Suprapubic skin (tissue), 4 donors: ENCODE data around the gene STXBP5L. TPM values are rescaled to one million over a fixed set of nuclear protein-coding genes. Genes with fewer than 3 reads are reported as not detected.
A peak's percentile ranks its signal among the peaks of the same experiment; 100 is the strongest.
"Not testable (repeated sequence)": the region's sequence is repeated elsewhere in the genome, so short reads cannot be mapped to it uniquely, and the experiment has no call there.

Source experiments
- DNase-seq, 2 donors: peaks; one replicate each; pipeline ENCODE4 v3.0.0-alpha.2; 2019; ENCODE audit warnings: low spot score in 2 of 2
- H3K27ac ChIP-seq: fragments of 200-600 bp; sonication (generic); one replicate; pipeline ENCODE4 v1.5.1; 2019
- H3K27me3 ChIP-seq: fragments of 200-600 bp; sonication (generic); one replicate; pipeline ENCODE4 v1.5.1; 2019
- H3K36me3 ChIP-seq: fragments of 200-600 bp; sonication (generic); one replicate; pipeline ENCODE4 v1.5.1; 2019
- H3K4me1 ChIP-seq: fragments of 200-600 bp; sonication (generic); one replicate; pipeline ENCODE4 v1.5.1; 2019
- H3K4me3 ChIP-seq: fragments of 200-600 bp; sonication (generic); one replicate; pipeline ENCODE4 v1.5.1; 2019; ENCODE audit warnings: mild to moderate bottlenecking
- H3K9me3 ChIP-seq: fragments of 200-600 bp; sonication (generic); one replicate; pipeline ENCODE4 v1.5.1; 2019
- EP300 ChIP-seq: sonication (generic); formaldehyde crosslinking; IDR thresholded peaks from one replicate; pipeline ENCODE4 v1.6.1; 2017; ENCODE audit warnings: antibody characterized with exemption
- POLR2A ChIP-seq, 2 donors: fragments of 450-650 bp; IDR thresholded peaks; one replicate each; pipeline ENCODE4 v1.6.1; 2017; ENCODE audit warnings: antibody characterized with exemption in 2 of 2, mild to moderate bottlenecking in 2 of 2, moderate library complexity in 2 of 2
- POLR2AphosphoS5 ChIP-seq, 3 donors: sonication (generic); formaldehyde crosslinking; IDR thresholded peaks; one replicate each; pipeline ENCODE4 v1.6.1; 2017; ENCODE audit warnings: antibody characterized with exemption in 3 of 3
- WGBS: methylation state at CpG from one replicate; pipeline ENCODE4 v1.1.5; 2018; 5-methylcytosine and 5-hydroxymethylcytosine counted together
- total RNA-seq, 4 donors: library from RNA; depleted of rRNA; stranded (reverse); fragments of >200 nt; gene quantifications; one replicate each; pipeline ENCODE4 v1.1.0, GENCODE V29; 2016
- TF ChIP-seq, protein P1 (sequence below), 2 donors: fragments of 200-600 bp in 1 of 2; fragments of 450-650 bp in 1 of 2; sonication (generic) in 1 of 2; IDR thresholded peaks; one replicate each; pipeline ENCODE4 v1.5.1; 2016 to 2019; ENCODE audit warnings: antibody characterized with exemption in 2 of 2, mild to moderate bottlenecking in 1 of 2, moderate library complexity in 1 of 2

The STXBP5L gene
- total RNA-seq, 4 donors from 2014 or later = 0.08 to 0.32 (median 0.15) TPM; not detected in 1

DNA sequence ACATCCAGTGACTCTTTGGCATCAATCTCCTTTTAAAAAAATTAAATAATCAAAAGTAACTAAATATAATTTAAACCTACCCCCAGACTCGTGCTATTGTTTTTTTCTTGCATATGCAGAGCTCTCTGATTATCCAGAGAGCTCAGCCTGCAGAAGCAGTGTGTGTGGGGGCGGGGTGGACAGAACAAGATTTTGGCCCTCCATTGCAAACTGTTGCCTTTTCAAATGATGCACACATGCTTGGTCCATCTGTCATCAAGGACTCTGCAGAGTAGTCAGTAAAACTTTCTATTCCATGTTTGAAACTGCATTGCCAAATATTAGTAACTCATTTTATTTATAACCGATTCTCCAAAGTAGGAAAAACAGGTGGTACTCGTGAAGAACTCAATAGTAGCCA is 28.6 kb upstream of the STXBP5L start:
- TF ChIP-seq, protein P1, sequence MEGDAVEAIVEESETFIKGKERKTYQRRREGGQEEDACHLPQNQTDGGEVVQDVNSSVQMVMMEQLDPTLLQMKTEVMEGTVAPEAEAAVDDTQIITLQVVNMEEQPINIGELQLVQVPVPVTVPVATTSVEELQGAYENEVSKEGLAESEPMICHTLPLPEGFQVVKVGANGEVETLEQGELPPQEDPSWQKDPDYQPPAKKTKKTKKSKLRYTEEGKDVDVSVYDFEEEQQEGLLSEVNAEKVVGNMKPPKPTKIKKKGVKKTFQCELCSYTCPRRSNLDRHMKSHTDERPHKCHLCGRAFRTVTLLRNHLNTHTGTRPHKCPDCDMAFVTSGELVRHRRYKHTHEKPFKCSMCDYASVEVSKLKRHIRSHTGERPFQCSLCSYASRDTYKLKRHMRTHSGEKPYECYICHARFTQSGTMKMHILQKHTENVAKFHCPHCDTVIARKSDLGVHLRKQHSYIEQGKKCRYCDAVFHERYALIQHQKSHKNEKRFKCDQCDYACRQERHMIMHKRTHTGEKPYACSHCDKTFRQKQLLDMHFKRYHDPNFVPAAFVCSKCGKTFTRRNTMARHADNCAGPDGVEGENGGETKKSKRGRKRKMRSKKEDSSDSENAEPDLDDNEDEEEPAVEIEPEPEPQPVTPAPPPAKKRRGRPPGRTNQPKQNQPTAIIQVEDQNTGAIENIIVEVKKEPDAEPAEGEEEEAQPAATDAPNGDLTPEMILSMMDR (IDR thresholded peaks at IDR 0.05) = no peak
- TF ChIP-seq POLR2A (IDR thresholded peaks at IDR 0.05) = no peak
- no peak for TF ChIP-seq EP300
- TF ChIP-seq POLR2AphosphoS5 (IDR thresholded peaks at IDR 0.05) = no peak
- WGBS = 68% methylated on average over 4 of the region's 4 CpGs
- Histone ChIP-seq H3K27ac (no peak overlapping the region), H3K4me3 (no peak overlapping the region), H3K9me3 (no peaks in the 10 kb centered on the region), H3K4me1 (no peaks in the 10 kb centered on the region), H3K36me3 (no peaks in the 10 kb centered on the region), H3K27me3 (no peaks in the 10 kb centered on the region)
- DNase-seq = no peak

DNA sequence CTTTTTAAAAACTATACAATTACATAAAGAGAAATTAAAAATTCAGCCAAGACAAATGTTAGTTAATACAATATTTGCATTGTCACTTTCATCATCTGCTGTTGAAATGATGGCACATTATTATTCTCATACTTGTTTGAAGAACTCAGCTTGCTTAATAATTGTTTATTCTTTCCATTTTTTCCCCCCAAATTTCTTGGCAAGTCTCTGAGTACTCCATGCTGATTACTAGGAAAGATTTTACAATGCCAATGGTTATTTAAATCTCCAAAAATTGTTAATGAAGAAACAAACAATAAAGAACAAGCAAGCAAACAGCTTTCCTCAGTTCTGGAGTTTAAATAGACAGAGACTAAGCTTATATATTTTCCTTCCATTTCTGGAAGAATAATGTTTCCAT is 15.1 kb upstream of the STXBP5L start:
- no peaks in the 10 kb centered on the region for H3K36me3 ChIP-seq
- H3K27me3 ChIP-seq = no peaks in the 10 kb centered on the region
- no peaks in the 10 kb centered on the region for H3K4me1 ChIP-seq
- no peaks in the 10 kb centered on the region for H3K9me3 ChIP-seq
- H3K4me3 ChIP-seq = no peak overlapping the region
- DNase-seq = no peak
- H3K27ac ChIP-seq = no peak overlapping the region
- TF ChIP-seq POLR2A (IDR thresholded peaks at IDR 0.05) = no peak
- TF ChIP-seq, protein P1 (IDR thresholded peaks at IDR 0.05) = no peak
- no peak for TF ChIP-seq POLR2AphosphoS5 (IDR thresholded peaks at IDR 0.05)
- TF ChIP-seq EP300 = no peak

DNA sequence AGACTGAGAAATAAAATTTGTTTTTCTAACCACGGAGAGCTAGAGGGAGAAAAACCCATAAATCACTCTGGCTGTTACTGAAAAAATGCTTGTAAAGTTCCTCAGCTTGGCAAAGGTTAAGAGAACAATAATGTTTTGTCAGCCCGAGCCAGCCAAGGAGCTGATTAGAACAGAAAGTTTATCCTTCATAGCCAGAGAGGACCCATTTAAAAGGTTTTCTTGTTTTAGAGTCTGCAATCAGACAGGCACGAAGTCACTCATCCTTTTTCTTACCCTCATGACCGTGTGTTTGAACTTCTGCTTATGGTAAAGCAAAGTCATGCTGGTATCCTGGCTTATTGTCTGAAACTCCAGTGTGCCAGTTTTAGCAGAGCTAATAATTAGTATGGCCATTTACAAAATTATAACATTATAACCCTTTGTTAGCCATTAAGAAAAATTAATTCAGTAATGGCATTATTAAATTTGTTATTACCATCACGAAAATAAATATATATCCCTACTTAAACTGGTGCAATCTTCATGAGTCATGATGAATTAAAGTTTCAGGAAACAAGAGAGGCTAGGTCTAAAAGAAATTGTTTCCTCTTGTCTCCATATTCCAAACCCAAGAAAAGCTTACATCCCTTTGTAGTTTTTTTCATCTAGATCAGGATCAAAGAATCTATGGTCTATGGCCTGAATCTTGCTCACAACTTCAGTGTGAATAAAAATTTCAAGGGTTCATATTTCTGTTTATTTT is 13.5 kb upstream of the STXBP5L start:
- WGBS = 20% methylated on average over 5 of the region's 5 CpGs
- Histone ChIP-seq H3K4me1 (no peaks in the 10 kb centered on the region), H3K36me3 (no peaks in the 10 kb centered on the region), H3K9me3 (no peaks in the 10 kb centered on the region), H3K4me3 (no peak overlapping the region), H3K27ac (no peak overlapping the region), H3K27me3 (no peaks in the 10 kb centered on the region)
- DNase-seq = no peak
- TF ChIP-seq POLR2AphosphoS5 (IDR thresholded peaks at IDR 0.05) (no peak), EP300 (no peak), POLR2A (IDR thresholded peaks at IDR 0.05) (no peak)
- TF ChIP-seq, protein P1 (IDR thresholded peaks at IDR 0.05) = no peak

DNA sequence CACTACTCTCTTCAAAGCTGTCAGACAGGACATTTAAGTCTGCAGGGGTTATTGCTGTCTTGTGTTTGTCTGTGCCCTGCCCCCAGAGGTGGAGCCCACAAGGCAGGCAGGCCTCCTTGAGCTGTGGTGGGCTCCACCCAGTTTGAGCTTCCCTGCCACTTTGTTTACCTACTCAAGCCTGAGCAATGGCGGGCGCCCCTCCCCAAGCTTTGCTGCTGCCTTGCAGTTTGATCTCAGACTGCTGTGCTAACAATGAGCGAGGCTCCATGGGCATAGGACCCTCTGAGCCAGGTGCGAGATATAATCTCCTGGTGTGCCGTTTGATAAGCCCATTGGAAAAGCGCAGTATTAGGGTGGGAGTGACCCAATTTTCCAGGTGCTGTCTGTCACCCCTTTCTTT is 6.3 kb upstream of the STXBP5L start:
- not testable (repeated sequence) for H3K27ac ChIP-seq, H3K9me3 ChIP-seq, DNase-seq, H3K4me3 ChIP-seq, H3K27me3 ChIP-seq, H3K4me1 ChIP-seq, H3K36me3 ChIP-seq
- WGBS = 95% methylated on average over 6 of the region's 6 CpGs

- DNase-seq = no peak
- Histone ChIP-seq H3K4me3 (no peak overlapping the region), H3K9me3 (no peaks in the 10 kb centered on the region), H3K27me3 (peaks cover 4% of the 10 kb centered on the region), H3K4me1 (peaks cover 4% of the 10 kb centered on the region), H3K36me3 (no peaks in the 10 kb centered on the region), H3K27ac (no peak overlapping the region)
- 70% methylated on average over 4 of the region's 4 CpGs for WGBS
- TF ChIP-seq, protein P1 (IDR thresholded peaks at IDR 0.05) = no peak
- TF ChIP-seq POLR2AphosphoS5 (IDR thresholded peaks at IDR 0.05) (no peak), EP300 (no peak), POLR2A (IDR thresholded peaks at IDR 0.05) (no peak)
These were observed 4.8 kb upstream of the STXBP5L start for GRCh38 chr3:120903221-120903620.

- Histone ChIP-seq H3K36me3 (no peaks in the 10 kb centered on the region), H3K9me3 (no peaks in the 10 kb centered on the region), H3K4me3 (peak overlapping the region; percentile 56), H3K4me1 (peaks cover 18% of the 10 kb centered on the region), H3K27ac (no peak overlapping the region), H3K27me3 (peaks cover 34% of the 10 kb centered on the region)
- TF ChIP-seq EP300 (no peak), POLR2A (IDR thresholded peaks at IDR 0.05) (no peak), POLR2AphosphoS5 (IDR thresholded peaks at IDR 0.05) (no peak)
- TF ChIP-seq, protein P1 (IDR thresholded peaks at IDR 0.05) = no peak
- 6% methylated on average over 11 of the region's 11 CpGs for WGBS
- no peak for DNase-seq
These were observed 361 bp upstream of the STXBP5L start for GRCh38 chr3:120907659-120908029.
